ENCODE data around the gene RCOR1. TPM values are rescaled to one million over a fixed set of nuclear protein-coding genes. Genes with fewer than 3 reads are reported as not detected.

RCOR1 gene
- total RNA-seq, 1 donor from 2014 or later, result 25.2 TPM

GRCh38 chr14:102645746-102646440, 53.4 kb downstream of the RCOR1 start:
- no peak overlapping the region for H3K4me3 Mint-ChIP-seq (ENCODE audit: unreplicated experiment)
- no peaks in the 10 kb centered on the region for H3K36me3 Mint-ChIP-seq (ENCODE audit: low read depth)
- no peaks in the 10 kb centered on the region for H3K27me3 Mint-ChIP-seq (ENCODE audit: low read depth)
- H3K4me1 Mint-ChIP-seq (ENCODE audit: low read depth), result peaks cover 22% of the 10 kb centered on the region
- H3K9me3 Mint-ChIP-seq (ENCODE audit: low read depth), result no peaks in the 10 kb centered on the region
- DNase-seq (ENCODE audit: low spot score), result no peak
- TF ChIP-seq, protein P1, sequence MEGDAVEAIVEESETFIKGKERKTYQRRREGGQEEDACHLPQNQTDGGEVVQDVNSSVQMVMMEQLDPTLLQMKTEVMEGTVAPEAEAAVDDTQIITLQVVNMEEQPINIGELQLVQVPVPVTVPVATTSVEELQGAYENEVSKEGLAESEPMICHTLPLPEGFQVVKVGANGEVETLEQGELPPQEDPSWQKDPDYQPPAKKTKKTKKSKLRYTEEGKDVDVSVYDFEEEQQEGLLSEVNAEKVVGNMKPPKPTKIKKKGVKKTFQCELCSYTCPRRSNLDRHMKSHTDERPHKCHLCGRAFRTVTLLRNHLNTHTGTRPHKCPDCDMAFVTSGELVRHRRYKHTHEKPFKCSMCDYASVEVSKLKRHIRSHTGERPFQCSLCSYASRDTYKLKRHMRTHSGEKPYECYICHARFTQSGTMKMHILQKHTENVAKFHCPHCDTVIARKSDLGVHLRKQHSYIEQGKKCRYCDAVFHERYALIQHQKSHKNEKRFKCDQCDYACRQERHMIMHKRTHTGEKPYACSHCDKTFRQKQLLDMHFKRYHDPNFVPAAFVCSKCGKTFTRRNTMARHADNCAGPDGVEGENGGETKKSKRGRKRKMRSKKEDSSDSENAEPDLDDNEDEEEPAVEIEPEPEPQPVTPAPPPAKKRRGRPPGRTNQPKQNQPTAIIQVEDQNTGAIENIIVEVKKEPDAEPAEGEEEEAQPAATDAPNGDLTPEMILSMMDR (IDR thresholded peaks at IDR 0.05), result no peak
- peak overlapping the region; percentile 58 for H3K27ac Mint-ChIP-seq (ENCODE audit: unreplicated experiment)

DNA sequence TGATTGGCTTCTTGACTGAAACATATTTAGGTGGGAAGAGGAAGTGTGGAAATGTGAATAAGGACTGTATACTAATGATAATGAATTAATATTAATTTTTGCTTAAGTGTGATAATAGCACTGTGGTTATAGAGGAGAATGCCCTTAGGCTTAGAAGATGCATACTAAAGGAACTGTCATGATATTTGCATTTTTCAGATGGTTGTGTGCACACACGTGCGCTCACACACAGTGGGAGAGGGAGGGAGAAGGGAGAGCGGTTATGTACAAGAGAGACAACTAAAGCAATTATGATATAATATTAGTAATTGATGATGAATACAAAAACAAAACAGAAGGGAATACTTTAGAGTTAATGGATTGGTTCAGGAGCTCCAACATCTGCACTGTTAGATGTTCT, 54.2 kb downstream of the RCOR1 start:
- H3K27ac Mint-ChIP-seq (ENCODE audit: unreplicated experiment), result peak overlapping the region; percentile 25
- H3K4me3 Mint-ChIP-seq (ENCODE audit: unreplicated experiment), result no peak overlapping the region
- H3K27me3 Mint-ChIP-seq (ENCODE audit: low read depth), result no peaks in the 10 kb centered on the region
- DNase-seq (ENCODE audit: low spot score), result no peak
- H3K36me3 Mint-ChIP-seq (ENCODE audit: low read depth), result no peaks in the 10 kb centered on the region
- H3K9me3 Mint-ChIP-seq (ENCODE audit: low read depth), result no peaks in the 10 kb centered on the region
- peaks cover 24% of the 10 kb centered on the region for H3K4me1 Mint-ChIP-seq (ENCODE audit: low read depth)
- TF ChIP-seq, protein P1 (IDR thresholded peaks at IDR 0.05), result no peak

DNA sequence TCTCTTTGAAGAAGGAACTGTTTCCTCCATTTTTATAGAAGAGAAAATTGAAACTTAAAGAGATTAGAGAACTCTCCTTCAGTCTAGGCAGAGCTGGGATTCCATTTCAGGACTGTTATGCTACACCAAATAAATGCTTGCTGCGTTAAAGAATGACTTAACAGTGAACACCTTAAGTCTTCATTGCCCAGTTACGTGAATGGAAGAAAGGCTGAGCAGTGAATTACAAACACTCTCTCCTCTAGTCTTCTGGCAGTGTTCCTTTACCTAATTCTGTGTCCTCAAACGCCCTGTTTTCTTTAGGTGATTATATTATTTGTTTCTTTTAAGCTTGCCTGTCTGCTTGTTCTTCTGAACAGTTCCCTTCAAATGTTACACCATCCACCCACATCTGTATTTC, 59.7 kb downstream of the RCOR1 start:
- H3K4me3 Mint-ChIP-seq (ENCODE audit: unreplicated experiment), result no peak overlapping the region
- no peaks in the 10 kb centered on the region for H3K27me3 Mint-ChIP-seq (ENCODE audit: low read depth)
- peak overlapping the region; percentile 8 for H3K27ac Mint-ChIP-seq (ENCODE audit: unreplicated experiment)
- H3K4me1 Mint-ChIP-seq (ENCODE audit: low read depth), result peaks cover 37% of the 10 kb centered on the region
- peaks cover 4% of the 10 kb centered on the region for H3K9me3 Mint-ChIP-seq (ENCODE audit: low read depth)
- H3K36me3 Mint-ChIP-seq (ENCODE audit: low read depth), result no peaks in the 10 kb centered on the region
- TF ChIP-seq, protein P1 (IDR thresholded peaks at IDR 0.05), result no peak
- no peak for DNase-seq (ENCODE audit: low spot score)

DNA sequence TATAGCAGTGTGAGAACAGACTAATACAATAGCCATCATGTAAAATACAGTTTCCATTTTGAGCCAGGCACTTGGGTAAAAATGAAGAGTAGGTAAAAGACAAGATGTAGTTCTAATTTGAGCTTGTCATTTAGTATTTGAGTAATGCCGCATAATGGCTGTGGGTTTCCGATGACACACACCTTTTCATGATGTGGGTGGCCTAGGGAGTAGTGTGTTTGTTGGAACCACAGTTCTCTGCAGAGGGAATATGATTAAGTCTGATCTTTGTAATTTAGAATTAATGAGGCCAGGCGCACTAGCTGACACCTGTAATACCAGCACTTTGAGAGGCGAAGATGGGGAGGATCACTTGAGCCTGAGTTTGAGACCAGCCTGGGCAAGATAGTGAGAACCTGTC, 61.8 kb downstream of the RCOR1 start:
- peaks cover 39% of the 10 kb centered on the region for H3K4me1 Mint-ChIP-seq (ENCODE audit: low read depth)
- no peak overlapping the region for H3K4me3 Mint-ChIP-seq (ENCODE audit: unreplicated experiment)
- no peaks in the 10 kb centered on the region for H3K36me3 Mint-ChIP-seq (ENCODE audit: low read depth)
- H3K27me3 Mint-ChIP-seq (ENCODE audit: low read depth), result no peaks in the 10 kb centered on the region
- no peak overlapping the region for H3K27ac Mint-ChIP-seq (ENCODE audit: unreplicated experiment)
- DNase-seq (ENCODE audit: low spot score), result no peak
- TF ChIP-seq, protein P1 (IDR thresholded peaks at IDR 0.05), result no peak
- H3K9me3 Mint-ChIP-seq (ENCODE audit: low read depth), result peaks cover 4% of the 10 kb centered on the region

DNA sequence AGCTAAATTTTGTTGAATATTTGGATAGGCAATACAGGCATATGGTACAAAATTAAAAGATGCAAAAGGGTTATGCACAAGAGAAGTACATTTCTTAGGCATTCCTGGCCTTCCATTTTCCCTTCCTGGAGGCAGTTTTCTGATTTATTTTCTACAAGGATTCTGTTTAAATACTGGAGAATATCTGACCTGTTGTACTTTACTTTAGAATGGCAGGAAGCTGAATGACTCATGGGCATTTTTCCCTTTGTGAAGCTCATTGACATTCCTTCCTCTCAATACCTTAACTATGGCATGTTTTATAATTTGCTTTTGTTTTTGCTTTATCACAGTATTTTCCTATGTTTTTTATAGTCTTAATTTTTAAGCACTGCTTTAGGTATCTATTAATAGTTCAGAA, 62.7 kb downstream of the RCOR1 start:
- Mint-ChIP-seq H3K27me3 (ENCODE audit: low read depth) (no peaks in the 10 kb centered on the region), H3K36me3 (ENCODE audit: low read depth) (no peaks in the 10 kb centered on the region), H3K27ac (ENCODE audit: unreplicated experiment) (peak overlapping the region; percentile 52), H3K4me3 (ENCODE audit: unreplicated experiment) (no peak overlapping the region), H3K9me3 (ENCODE audit: low read depth) (peaks cover 4% of the 10 kb centered on the region), H3K4me1 (ENCODE audit: low read depth) (peaks cover 47% of the 10 kb centered on the region)
- DNase-seq (ENCODE audit: low spot score), result no peak
- TF ChIP-seq, protein P1 (IDR thresholded peaks at IDR 0.05), result no peak
